Measurements from ENCODE around the gene PAIP1.
"Not testable (repeated sequence)": the region's sequence is repeated elsewhere in the genome, so short reads cannot be mapped to it uniquely, and the experiment has no call there.

PAIP1 gene

DNA sequence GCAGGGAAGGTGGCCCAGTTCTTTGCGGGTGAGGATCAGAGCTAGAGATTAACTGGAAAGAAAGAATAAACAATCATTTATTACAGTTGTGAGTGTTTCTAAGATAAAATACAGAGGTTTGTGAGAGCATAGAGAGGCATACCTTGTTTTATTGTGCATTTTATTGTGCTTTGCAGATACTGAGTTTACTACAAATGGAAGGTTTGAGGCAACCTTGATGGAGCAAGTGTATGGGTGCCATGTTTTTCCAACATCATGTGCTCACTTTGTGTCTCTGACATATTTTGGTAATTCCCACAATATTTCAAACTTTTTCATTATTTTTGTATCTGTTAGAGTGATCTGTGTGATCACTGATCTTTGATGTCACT is 41.2 kb downstream of the PAIP1 start:
- DNase-seq (ENCODE audit: low read depth in 3 of 3), result no peak

DNA sequence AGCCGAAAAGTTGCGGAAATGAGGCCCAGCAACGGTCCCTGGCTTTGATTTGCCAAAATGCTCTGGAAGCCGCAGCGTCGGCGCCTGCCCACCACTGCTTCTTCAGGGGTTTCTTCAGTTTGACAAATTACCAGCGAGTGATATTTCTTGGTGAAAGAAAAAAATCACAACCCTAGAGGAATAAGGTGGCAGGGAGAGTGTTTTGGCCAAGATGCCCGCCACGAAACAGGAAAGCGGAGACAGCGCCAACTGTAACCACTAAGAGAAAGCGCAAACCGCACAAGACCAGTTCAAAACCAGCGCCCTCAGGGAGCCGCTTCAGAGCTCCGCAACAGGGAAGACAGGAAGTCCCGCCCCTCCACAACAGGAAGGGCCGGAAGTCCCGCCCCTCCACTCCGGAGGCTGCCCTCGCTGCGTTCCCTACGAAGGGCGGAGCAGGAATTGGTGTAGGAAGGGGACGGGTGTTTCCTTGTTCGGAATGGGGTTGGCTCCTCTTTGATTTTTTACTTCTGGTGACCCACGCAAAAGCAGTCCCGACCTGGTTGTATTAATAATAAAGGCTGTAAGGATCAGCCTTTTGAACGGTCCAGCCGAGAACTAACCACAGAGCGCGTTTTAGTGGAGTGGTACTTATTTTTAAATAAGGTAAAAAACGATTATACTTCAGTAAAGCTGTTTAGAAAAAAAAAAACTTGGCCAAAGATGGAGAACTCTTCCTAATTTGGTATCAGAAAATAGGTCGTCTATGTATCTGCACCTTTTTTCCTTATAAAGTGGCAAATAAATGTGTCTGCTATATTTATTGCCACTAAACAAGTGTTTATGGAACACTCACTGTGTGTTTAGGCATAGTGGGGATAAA is 41.8 kb downstream of the PAIP1 start, which contains the start of gene C5orf34:
TSS of gene C5orf34 (minus strand) at position 333 of the 862 bp plus-strand sequence. CDS start 5,809 bp downstream, outside the sequence.
- DNase-seq (ENCODE audit: low read depth in 3 of 3), result peak; percentile 90 to 94 (median 93)

DNA sequence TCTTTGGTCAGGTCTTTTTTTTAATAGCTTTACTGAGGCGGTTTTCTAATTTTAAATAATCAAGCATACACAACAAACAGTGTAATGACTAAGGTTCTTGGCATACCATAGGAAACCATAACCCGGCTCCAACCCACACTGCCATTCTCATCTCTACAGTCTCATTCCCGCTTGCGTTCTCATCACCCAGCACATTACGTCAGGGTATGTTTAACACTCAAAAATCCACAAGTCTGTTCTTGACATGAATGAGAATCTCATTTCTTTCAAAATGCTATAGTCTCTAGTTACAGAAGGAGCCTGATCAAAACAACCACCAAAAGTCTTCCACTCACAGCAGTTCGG is 42.4 kb downstream of the PAIP1 start:
- DNase-seq (ENCODE audit: low read depth in 3 of 3), result peak in 2 of 3 donors; percentile 18 to 29

DNA sequence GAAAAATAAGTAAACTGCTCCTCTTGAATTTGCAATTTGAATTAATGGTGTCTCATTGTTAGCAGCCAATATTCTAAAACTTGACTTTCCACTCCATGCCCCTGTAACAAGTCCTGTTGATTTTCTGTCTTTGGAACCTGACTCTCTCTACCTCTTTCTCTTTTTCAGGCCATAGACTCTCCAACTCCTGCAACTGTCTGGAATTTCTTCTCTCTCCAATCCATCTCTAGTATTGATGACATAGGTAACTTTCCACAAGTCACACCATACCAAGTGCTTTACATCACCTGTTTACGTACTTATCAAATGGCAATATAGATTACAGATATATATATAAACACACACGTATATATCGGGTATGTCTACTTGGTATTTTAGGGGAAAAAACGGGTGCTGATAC is 42.9 kb downstream of the PAIP1 start:
- DNase-seq (ENCODE audit: low read depth in 3 of 3), result no peak

DNA sequence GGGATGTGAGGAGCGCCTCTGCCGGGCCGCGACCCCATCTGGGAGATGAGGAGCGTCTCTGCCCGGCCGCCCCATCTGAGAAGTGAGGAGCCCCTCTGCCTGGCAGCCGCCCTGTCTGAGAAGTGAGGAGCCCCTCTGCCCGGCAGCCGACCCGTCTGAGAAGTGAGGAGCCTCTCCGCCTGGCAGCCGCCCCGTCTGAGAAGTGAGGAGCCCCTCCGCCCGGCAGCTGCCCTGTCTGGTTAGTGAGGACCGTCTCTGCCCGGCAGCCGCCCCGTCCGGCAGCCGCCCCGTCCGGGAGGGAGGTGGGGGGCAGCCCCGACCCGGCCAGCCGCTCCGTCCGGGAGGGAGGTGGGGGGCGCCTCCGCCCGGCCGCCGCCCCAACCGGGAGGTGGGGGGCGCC is 45.8 kb downstream of the PAIP1 start:
- DNase-seq (ENCODE audit: low read depth in 3 of 3), result not testable (repeated sequence)

DNA sequence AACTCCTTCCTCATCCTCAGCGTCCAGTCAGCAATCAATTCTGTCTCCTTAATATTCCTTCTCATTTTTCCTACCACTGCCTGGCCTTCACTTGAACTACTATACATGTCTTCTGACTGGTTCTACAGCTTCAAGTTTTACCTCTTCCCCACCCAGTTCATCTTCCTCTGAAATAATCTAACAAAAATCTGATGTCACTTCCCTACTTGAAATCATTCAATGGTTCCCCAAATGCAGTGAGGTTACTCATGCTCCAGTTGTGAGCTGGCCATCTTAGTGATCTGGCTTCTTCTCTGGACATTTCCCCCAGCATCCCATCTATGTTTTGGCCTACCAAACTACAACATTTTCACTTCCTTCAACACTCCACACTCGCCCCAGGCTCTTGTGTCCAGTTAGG is 58.3 kb downstream of the PAIP1 start:
- DNase-seq (ENCODE audit: low read depth in 3 of 3), result no peak

DNA sequence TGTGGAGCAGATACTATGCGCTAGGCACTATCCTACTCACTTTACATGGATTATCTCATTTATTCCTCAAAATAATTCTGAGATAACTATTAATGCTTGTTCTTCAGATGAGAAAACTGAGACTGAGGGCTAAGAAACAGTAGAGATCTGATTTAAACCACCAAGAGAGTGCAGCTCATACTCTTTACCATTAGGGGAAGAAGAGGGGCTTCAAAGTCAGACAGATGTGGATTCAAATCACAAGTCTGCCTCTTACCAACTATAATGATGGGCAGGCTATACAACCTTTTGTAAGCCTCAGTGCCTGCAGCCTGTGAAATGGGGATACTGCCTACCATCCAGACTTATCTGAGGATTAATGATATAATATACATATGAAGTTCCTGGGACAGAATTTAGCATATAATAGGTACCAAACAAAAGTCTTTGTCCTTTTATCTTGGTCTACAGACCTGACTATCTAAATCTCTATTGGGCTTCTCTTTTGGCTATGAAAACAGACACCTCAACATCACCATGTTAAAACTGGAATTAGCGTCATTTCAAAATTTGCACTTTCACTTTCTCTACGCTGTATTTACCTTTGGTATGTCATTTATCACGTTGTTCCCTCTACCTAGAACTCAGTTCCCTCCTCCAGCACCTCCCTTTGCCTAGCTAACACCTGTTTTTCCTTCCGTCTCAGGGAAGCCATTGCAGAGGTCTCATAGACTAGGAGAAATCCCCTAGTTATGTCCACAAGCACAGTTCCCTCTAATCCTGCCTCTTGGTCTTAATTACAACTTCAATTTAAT is 59.4 kb downstream of the PAIP1 start:
- DNase-seq (ENCODE audit: low read depth in 3 of 3), result no peak

DNA sequence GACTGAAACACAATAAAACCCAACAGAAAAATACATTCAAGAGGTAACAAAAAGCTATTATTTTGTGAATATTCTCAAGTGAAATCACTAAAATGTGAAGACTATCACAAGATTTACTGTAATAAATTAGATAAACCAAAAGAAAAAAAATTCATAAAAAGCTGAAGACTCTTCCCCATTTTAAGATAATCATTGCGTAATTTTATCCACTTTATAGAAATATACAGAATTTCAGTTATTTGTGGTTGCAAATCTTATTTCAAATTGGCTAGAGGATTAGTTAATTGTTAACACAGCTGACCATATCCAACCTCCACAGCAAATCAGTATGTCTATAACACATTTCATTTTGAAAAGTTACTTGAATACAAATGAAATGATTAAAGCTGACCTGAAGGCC is 65.6 kb downstream of the PAIP1 start:
- DNase-seq (ENCODE audit: low read depth in 3 of 3), result no peak

DNA sequence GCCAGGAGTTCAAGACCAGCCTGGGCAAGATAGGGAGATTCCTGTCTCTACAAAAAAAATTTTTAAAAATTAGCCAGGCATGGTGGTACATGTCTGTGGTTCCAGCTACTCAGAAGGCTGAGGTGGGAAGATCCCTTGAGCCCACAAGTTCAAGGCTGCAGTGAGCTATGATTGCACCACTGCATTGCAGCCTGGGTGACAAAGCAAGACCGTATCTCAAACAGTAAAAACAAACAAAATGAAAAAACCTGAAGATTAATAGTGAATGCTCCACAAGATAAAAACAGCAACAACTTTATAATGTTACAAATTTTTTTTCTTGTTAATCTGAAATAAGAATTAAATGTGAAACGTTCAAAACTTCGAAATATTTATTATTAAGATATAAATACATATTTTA is 70.5 kb downstream of the PAIP1 start:
- DNase-seq (ENCODE audit: low read depth in 3 of 3), result no peak

DNA sequence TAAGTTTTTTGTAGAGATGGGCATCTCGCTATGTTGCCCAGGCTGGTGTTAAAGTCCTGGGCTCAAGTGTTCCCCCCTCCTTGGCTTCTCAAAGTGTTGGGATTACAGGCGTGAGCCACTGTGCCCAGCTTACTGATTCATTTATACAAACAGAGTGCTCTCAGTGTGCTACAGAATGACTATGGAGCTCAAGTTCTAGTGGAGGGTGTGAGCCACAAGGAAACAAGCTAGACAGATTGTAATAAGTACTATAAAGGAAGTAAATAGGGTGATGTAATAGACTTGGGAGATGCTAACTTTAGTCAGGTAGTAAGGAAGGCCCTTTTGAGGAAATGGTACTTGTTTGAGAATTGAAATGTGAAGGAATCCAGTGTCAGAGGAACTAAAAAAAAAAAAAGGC is 71.5 kb downstream of the PAIP1 start:
- no peak for DNase-seq (ENCODE audit: low read depth in 3 of 3)

DNA sequence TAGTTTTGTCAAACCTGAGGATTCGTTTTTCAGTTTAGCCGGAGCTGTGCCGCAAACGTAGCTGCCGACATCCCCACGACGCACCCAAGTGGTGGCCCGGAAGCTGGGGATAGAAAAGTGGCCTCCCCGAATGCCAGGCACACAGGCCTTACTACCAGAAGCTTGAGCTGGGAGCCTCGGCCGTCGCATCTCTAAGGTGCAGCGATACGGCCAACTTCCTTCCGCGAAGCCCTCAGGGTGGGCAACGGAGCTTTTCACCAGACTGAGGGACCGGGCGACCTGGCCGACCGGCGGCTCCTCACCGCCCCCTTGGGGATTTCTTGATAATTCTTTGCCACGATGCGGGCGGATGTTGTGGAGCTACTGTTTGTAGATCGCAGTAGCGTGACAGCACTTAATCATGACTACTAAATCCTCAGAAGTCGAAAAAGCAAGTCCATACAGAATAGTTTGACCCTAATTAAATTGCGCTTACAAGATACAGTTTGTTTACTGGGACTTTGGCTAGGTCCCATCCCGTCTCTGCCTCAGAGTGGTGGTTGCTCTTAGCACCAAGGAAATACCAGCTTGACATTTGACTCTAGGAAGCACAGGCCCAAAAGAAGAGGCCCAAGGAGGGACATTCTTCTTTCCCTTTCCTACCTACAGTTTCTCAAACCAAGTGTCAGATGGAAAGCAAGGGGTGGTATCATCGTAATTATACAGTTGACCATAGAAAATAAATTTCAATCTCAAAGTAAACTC is 72.6 kb downstream of the PAIP1 start:
- DNase-seq (ENCODE audit: low read depth in 3 of 3), result peak; percentile 70 to 76 (median 75)

DNA sequence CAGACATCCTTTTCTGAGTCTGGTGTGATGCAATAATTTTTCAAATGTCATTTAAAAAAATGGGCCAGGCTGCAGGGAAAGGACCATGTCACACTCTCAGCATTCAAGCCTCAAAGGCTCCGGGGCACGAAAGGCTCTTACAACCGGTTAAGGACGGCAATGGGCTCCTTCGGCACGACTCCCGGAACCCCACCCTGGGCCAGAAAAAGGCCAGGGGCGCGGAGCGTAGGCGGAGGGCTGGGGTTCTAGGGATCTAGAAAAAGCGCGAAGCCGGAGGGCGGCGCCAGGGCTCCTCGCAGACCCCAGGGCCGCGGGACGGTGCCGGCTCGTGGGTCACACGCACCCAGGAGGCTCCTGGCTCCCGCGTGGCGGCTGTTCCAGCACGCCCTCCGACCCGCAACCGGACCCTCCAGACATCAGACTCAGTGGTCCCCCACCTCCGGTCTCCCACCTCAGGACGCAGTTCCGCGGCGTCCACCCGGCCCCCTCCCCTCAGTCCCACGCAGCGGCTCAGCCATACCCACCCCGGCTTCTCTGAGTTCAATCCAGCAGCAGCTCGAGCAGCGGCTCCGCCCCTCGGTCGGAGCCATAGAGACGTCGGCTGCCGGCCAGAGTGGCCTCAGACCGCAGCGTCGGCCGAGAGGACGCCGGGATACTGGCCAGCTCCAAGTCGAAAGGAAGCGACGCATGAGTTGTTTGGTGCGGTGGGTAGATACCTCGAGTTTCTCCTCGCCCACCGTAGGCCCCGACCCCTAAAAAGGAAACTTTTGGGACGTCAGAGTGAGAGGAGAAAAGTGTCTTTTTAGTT is 73.4 kb downstream of the PAIP1 start, which contains the start of gene TMEM267:
TSS of gene TMEM267 (minus strand) at position 568 of the 808 bp plus-strand sequence. CDS start 29,896 bp downstream, outside the sequence.
- DNase-seq (ENCODE audit: low read depth in 3 of 3), result peak; percentile 71 to 75 (median 73)

DNA sequence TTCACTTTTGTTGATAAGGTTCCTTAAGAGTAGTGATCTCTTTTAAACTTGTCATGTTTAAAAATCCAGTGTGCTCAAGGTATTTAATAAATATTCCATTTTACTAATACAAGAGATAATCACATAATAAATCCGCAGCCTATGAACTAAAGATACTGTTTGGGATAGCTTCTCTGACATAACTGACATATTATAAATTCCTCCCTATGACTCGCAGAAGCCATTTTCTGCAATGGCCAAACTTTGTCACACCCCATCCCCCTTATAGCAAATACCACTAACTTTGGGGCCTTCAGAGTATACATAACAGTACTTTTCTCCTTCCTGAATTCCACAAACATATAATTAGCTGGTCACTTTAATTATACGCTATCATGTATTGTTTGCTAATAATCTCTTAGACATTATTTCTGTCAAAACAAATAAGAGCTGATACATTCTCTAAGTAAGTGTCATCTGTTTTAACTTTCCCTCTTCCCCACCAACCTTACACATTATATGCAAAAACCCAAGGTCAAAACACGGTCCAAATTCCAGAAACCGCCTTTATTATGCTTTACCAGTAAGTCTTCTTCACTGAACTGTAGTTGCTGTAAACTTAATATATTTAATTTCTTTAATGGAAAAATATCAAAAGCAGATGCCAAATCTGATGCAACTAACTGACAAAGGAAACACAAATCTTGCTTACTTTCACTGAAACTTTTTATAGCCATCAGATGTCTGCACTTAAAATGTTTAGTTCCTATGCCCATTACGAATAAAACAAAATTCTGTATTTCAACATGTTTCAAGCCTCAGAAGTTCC is 74.2 kb downstream of the PAIP1 start:
- no peak for DNase-seq (ENCODE audit: low read depth in 3 of 3)

Data from stimulated activated CD4-positive, alpha-beta T cell treated with anti-CD3 and anti-CD28 coated beads, TNF-alpha, amount 100 ng/mL, for 48 hours (primary cell).